Transverse colon (tissue), 3 donors: ENCODE results near the gene PILRA.

Experiments
- POLR2A ChIP-seq: fragments of 450-650 bp; IDR thresholded peaks from one replicate; pipeline ENCODE4 v1.6.1; 2016; ENCODE audit warnings: antibody characterized with exemption, mild to moderate bottlenecking, moderate library complexity
- TF ChIP-seq, protein P1 (sequence below), 5 experiments: fragments of 200-600 bp in 3 of 5; fragments of 450-650 bp in 2 of 5; sonication (generic) in 3 of 5; IDR thresholded peaks; 1 replicate in 2 of 5; 2 replicates in 3 of 5; pipeline ENCODE4 v1.5.1; 2016 to 2017; ENCODE audit warnings: antibody characterized with exemption in 5 of 5, inconsistent platforms in 3 of 5, mild to moderate bottlenecking in 2 of 5, moderate library complexity in 1 of 5

DNA sequence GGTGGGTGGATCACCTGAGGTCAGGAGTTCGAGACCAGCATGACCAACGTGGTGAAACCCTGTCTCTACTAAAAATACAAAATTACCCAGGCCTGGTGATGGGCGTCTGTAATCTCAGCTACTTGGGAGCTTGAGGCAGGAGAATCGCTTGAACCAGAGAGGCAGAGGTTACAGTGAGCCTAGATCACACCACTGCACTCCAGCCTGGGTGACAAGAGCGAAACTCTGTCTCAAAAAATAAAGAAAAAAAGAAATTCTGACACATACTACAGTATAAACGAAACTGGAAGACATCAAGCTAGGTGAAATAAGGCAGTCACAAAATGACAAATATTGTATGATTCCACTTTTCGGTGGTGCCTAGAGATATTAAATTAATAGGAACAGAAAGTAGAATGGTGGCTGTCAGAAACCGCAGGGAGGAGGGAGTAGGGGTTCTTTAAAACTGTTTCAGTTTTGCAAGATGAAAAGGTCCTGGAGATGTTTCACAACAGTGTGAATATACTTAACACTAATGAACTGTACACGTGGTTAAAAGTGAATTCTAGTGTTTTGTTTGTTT is 23.2 kb downstream of the PILRA start:
- TF ChIP-seq, protein P1, sequence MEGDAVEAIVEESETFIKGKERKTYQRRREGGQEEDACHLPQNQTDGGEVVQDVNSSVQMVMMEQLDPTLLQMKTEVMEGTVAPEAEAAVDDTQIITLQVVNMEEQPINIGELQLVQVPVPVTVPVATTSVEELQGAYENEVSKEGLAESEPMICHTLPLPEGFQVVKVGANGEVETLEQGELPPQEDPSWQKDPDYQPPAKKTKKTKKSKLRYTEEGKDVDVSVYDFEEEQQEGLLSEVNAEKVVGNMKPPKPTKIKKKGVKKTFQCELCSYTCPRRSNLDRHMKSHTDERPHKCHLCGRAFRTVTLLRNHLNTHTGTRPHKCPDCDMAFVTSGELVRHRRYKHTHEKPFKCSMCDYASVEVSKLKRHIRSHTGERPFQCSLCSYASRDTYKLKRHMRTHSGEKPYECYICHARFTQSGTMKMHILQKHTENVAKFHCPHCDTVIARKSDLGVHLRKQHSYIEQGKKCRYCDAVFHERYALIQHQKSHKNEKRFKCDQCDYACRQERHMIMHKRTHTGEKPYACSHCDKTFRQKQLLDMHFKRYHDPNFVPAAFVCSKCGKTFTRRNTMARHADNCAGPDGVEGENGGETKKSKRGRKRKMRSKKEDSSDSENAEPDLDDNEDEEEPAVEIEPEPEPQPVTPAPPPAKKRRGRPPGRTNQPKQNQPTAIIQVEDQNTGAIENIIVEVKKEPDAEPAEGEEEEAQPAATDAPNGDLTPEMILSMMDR (IDR thresholded peaks at IDR 0.05) = no peak
- no peak for TF ChIP-seq POLR2A
